Stimulated activated CD8-positive, alpha-beta memory T cell treated with anti-CD3 and anti-CD28 coated beads, Interleukin-4, amount 100 ng/mL, for 24 hours (primary cell): ENCODE measurements around the gene MEIKIN.

Source experiments
- DNase-seq: peaks from one replicate; pipeline ENCODE4 v3.0.0-alpha.2; 2020; ENCODE audit warnings: low read depth

The MEIKIN gene

DNA sequence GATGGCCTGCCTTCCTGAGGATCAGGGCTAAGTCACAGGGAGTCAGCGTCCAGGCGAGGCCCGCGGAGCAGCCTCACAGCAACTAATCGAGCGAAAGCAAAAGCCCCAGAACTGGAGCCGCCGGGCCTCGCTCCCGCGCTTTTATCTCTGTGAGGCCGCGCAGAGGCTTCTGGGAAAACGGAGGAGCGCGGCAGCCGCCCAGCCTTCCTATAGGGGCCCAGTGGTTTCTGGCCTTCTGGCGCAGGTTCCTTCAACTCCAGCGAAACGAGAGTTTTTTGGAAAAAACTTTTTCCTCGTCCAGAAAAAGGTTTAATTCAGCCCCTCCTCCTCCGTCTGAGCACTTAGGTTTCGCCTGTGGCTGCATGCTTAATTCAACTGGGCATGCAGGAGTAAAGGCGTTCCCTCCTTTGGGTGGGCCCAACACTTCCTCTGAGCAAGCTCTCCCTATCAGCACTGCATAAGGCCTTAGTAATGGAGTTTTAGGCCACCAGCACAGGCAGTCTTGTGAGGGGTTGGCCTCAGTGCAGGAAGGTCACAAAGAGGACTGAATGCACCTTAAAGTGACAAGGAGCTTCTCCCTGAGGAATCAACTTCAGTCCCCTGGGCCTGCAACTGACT, at the start of gene MEIKIN:
TSS of gene MEIKIN (minus strand) at position 113 of the 618 bp plus-strand sequence. CDS start 158 bp downstream, outside the sequence.
- DNase-seq, result no peak

GRCh38 chr5:131994533-131995226, 49.2 kb upstream of the MEIKIN start:
- DNase-seq, result no peak

GRCh38 chr5:131994090-131994489, 48.6 kb upstream of the MEIKIN start:
- DNase-seq, result no peak

DNA sequence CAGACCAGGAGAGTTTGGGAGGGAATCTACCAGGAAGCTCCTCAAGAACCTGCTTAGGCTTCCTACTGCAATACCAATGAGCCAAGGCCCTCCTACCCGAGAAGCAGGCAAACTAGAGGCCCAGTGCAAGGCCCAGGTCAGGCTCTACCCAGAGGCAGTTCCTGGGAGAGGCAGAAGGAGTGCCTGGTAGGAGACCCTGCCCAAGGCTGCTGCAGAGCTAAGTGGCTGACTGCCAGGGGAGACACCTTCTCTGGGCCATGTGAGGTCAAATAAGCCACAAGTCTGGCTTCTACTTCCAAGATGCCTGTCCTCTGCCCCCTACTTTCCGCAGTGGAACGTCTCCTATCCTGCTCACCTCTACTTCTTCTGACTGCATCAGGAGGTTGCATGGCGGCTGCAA, 48.2 kb upstream of the MEIKIN start:
- no peak for DNase-seq

GRCh38 chr5:131992370-131992769, 46.9 kb upstream of the MEIKIN start:
- DNase-seq, result no peak

DNA sequence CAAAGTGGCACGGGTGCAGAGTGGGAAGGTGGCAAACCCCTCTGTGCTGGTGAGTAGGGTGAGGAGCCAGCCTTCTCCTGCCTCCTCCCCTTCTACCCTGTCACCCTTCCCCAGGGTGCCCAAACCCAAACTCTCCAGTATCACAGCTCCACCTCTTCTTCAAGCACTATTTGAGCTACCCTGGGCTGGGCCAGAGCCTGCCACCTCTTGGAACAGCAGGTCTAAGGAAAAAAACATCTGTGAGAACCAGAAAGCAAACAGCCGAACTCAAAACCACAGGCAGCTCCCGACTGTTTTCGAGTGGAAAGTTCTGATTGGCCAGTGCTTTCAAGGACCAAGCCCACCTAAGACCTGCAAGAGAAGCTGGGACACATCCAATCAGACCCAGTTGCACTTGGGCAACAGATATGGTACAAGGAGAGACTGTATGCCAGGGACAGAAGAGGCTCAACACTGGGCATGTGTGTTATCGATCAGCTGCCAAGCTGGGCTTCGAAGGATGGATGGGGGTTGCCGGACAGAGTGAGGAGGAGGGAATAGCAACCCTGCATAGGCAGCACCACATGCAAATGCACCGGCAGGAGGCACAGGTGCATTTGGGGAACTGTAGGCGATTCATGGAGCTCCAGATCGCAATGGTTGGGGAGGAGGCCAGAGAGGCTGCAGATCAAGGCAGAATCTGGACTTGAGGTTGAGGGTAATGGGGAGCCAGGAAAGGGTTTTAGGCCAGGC, 46.3 kb upstream of the MEIKIN start:
- no peak for DNase-seq

GRCh38 chr5:131990716-131991115, 45.3 kb upstream of the MEIKIN start:
- DNase-seq, result no peak

GRCh38 chr5:131988601-131989000, 43.1 kb upstream of the MEIKIN start:
- no peak for DNase-seq

DNA sequence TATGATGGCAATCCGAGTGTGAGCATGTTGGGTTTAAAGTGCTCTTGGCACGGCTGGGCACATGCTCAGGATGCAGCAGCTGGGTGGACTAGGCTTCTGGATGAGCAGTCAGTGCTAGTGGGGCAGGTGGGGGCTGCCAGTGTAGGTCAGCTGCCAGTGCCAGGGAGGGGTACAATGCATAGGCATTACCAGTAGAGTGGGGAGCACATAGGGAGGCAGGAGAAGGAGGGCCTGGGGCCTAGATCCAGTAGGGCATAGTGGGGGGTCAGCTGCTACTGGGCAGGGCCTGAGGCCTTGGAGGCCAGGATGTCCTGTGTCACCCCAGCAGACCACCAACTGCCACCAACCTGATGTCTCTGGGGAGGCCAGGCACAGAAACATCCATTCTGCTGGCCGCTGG, 41.8 kb upstream of the MEIKIN start:
- DNase-seq, result no peak

DNA sequence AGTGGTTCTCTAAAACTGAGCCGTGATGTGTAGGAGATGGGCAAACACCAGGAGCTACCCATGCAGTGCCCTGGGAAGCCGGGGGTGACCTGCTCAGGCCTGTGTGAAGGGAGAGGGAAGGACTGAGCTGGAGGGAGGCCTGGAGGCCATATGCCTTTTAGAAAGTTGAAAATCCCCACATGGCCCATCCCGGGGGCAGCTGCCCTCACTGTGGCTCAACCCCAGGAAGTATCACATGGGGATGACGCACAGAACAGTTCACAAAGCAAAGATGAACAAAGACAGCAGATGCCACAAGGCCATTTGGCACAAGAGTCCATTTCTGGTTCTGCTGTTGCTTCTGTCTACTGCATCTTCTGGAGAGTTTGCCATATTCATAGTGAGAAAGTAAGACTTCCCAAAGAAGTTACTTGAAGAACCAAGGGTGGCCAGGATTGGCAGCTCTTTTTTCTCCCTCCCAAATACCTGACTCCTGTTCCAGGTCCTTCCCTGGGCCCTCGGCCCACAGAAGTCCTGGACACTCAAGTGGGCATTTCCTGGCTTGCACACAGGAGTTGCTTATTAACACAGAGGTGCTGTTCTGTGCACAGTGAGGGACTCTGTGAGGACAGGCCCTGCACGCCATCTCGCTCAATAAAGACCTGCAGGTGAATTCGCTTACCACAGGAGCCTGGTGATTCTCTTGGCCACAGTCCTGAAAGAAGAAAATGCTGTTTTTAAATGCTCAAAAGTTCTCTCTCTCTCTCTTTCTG, 40.9 kb upstream of the MEIKIN start:
- DNase-seq, result no peak

- DNase-seq, result no peak
Measured at GRCh38 chr5:131984956-131985665, 39.6 kb upstream of the MEIKIN start.

DNA sequence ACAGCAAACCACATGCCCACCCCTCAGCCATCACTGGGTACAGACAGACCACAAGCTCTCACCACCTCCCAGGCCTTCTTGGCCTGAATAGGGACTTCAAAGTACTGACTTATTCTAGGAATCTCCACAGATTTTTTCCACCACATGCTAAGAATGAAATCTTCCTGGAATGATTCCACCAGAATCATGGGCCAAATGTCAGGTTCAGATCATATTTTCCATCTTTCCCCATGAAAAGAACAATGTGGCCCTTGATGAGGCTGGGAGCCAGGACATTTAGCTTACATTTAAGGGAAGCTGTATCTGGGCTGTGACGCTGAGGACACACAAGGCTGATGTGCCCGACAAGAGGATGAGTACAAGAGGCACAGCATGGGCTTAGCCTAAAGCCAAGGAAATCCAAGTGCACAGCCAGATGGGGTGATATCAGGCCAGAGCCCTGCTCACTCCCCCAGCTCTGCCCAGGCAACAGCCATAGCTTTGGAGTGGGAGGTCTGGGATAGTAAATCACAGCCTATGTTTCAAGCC, 37.8 kb upstream of the MEIKIN start:
- DNase-seq, result no peak

GRCh38 chr5:131981516-131981915, 36.1 kb upstream of the MEIKIN start:
- DNase-seq, result no peak

GRCh38 chr5:131980696-131981095, 35.2 kb upstream of the MEIKIN start:
- no peak for DNase-seq

- no peak for DNase-seq
Measured at GRCh38 chr5:131979816-131980215, 34.4 kb upstream of the MEIKIN start.

DNA sequence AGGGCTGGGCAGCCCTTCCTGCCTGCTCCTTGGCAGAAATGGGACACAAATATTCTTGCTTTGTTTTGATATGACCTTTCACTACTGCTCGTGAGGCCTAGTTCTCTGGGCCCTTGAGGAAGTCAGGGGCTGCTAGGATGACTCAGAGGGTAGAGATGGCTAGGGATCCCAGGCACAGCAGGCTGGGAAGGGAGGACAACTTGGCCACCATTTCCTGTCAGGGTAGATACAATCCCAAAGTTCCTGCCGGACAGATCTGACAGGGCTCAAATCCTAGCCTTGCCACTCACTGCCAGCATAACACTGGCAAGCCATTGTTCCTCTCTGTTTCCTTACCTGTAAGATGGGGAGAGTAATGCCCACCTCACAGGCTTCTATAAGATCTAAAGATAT, 31.7 kb upstream of the MEIKIN start:
- no peak for DNase-seq

- no peak for DNase-seq
Measured at GRCh38 chr5:131976414-131977211, 31.1 kb upstream of the MEIKIN start.

DNA sequence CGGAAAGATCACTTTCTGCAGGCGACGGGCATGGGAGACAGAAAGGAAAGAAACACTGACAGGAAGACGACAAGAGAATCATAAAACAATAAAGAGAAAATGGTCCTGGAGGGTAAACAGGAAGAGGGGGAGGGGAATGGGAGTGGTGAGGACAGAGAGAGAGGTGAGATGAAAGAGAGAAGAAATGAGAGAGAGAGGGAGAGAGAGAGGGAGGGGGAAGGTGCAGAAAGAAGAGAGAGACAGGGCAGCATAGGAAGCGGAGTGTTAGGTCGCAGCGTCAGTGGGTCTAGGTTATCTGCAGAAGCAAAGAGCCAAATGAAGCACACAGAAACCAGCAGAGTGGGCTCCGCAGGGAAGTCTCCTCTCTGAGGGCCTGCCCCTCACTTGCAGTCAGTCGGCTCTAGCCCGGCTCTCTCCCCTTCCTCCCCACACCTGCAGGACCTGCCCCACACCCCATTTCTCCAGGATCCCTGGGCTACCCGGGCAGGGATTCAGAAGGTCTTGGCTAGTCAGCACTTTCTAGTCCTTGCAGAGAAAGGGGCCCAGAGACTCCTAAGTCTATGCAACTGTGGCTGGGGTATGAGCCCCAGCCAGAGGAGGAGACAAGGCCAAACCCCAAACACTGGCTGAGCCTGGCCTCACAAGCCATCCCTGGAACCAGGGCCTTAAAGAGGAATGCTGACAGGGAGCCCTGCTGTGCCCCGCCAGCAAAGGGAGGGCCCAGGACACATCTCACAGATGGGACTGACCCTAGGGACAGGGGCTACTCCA, 29.7 kb upstream of the MEIKIN start:
- DNase-seq, result no peak

DNA sequence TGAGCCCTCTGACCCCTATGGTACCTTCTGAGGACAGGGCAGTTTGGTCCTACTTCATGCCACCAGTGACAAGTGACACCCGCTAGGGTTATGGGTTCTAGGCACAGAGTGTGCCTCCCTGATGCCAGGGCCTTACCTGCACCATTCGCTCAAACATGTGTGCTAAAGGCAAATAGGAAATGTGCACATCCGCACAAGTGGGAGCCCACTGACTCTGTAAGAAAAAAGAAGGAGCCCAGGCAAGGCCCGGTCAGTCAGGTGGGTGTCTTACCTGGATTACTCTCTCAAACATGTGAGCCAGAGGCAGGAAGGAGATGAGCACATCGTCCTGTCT, 29.1 kb upstream of the MEIKIN start:
- DNase-seq, result no peak

DNA sequence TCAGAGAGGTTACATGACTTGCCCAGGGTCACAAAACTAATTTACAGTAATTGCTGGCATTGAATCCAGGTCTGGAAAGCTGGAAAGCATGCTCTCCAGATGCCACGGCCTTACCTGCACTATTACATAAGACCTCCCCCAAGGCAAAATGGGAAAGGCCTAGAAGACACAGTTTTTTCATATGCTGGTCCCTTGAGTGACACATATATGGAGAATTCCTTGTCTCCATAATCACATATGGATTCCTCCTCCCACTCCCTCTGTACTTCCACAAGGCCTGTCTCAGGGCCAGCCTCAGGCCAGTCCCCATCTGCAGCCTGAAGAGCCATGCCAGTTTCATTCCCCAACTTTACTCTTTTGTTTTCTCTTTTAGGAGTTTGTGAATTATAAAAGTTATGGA, 28.6 kb upstream of the MEIKIN start:
- no peak for DNase-seq
